HuH-7 (cell line): ENCODE results near the gene STAP1.
A peak's percentile ranks its signal among the peaks of the same experiment; 100 is the strongest.

Experiments used
- DNase-seq: peaks from one replicate; pipeline ENCODE4 v3.0.0; 2011; ENCODE audit warnings: low spot score

STAP1 gene

DNA sequence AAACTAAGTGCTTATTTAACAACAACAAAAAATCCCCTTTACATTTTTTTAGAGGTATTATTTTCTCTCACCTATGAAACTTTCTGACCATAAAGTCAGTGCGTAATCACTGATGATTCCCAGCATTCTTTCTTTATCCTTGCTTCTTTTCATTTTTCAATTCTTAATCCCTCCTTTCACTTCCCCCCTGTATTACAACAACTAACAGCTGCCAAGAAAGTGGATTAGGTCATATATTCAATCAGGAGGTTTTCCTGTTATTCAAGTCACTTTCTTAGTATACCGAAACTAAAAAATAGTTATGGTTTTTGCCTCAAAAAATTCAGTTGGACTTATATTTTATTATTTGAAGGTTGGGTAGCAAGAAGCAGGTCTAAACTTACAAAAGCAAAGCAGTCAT is 2.1 kb upstream of the STAP1 start:
- DNase-seq = no peak

DNA sequence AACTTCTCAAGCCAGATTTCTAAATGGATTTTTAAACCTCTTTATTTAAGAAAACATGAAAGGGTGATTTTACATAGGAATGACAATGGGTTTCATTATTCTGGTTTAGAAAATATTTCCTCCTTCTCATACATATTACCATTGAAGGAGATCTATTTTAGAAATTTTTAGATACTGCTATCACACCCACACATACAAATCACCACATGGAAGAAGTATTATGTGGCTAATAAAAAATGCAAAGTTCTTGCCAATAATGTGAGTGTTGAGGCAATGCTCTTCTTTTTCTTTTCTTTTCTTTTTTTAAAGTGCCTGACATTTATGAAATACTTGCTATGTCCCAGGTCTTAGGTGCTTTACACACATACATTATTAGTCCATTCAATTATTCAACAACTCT is 6.8 kb downstream of the STAP1 start:
- DNase-seq = no peak

DNA sequence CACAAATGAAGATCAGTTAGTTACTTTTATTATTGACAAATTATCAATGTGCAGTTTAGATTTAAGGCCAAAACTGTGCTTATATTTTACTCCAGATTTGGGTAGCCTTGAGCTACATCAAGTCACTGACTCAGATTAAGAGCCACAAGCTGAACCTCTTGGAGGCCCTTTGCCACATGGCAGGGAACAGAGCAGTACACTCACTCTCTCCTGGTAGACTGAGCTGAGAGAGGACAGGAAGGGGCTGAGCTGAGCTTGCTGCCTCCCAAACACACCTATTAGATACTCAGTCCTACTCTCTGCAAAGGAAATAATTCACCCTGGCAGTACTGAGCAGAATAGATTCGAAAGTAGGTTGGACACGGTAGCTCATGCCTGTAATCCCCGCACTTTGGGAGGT is 7.8 kb downstream of the STAP1 start:
- DNase-seq = no peak

DNA sequence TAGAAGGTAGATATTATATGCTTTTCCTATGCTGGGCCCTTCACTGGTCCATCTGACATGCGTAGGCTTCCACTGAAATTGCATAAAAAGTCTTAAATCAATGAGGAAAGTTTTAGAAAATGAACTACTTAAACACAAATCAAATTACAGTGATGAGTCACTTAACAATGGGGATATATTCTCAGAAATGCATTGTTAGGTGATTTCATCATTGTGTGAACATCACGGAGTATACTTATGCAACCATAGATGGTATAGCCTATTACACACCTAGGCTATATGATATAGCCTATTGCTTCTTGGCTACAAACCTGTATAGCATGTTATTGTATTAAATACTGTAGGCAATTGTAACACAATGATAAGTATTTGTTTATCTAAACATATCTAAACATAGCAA is 10.3 kb downstream of the STAP1 start:
- DNase-seq = no peak

DNA sequence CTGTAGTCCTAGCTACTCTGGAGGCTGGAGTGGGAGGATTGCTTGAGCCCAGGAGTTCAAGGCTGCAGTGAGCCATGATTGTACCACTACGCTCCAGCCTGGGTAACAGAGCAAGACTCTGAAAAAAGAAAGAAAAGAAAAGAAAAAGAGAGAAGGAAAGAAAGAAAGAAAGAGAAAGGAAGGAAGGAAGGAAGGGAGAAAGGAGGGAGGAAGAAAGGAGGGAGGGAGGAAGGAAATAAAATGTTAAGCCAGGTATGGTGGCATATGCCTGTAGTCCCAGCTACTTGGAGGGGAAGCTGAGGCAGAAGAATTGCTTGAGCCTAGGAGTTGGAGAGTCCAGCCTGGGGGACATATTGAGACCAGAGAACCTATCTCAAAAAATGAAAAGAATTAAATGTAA is 12.0 kb downstream of the STAP1 start:
- no peak for DNase-seq

DNA sequence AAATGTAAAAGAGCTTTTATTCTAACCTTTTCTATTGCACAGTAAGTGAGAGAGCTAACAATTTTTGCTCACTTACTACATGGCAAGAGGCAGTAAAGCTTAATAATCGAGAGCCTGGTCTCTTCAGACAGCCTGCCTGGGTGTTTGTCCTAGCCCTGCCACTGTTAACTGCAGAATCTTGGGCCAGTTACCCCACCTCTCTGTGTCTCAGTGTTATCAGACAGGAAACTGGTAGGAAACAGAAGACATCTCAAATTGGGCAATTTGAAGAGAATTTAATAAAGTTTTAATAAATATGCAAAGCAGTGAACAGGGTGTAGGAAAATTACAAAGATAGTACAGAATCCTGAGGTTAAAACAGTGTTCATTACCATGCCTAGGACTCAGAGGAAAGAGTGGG is 13.4 kb downstream of the STAP1 start:
- DNase-seq = no peak

DNA sequence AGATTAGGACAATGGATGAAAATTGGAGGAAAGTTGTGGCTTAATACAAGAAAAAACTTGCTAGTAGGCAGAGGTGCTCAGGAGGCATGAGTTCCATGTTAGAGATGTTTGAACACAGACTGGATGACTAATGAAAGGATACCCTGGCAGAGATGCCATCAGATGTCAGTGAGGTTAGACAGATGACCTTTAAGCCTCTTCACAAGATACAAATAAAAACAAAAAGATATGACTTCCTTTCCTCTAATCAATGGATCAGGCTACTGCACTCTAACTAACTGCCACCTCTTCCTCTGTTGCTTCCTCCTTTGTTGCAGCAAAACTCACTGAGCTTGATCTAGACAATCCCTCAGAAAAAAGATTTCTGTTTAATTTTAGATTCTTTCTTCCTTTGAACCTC is 14.7 kb downstream of the STAP1 start:
- no peak for DNase-seq

DNA sequence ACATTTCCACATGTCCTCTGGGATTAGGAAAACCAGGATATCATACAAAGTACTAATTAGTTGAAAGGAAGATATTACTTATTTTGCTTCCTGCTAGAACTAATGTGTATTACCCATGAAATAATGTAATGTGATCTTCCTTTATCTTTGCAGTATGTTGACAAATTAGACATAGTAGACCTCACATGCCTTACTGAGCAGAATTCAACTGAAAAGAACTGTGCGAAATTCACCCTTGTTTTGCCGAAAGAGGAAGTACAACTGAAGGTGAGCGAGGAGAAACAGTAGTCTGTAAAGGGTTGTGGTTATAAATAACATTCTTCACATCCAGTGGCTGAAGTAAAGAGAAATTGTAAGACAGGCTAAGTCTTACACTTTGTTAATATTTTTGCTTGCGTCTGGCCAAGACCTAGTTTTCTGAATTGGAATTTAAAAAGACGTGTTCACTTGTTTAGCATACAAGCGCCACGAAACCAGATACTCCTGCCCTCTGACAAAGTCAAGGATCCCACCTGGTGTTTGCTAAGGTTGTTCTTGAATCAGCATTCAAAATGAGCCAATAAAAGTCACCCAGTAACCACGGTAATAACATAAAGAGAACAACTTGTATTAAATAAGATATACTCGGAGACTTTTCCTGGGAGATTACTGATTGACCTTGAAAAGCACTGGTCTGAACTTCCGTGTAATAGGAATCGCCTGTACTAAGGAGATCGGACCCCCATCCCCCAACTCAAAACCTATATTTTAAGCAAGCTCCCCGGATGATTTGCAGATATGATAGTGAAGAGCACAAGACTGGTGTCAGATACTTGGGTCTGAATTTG is 16.9 kb downstream of the STAP1 start:
- DNase-seq = no peak

DNA sequence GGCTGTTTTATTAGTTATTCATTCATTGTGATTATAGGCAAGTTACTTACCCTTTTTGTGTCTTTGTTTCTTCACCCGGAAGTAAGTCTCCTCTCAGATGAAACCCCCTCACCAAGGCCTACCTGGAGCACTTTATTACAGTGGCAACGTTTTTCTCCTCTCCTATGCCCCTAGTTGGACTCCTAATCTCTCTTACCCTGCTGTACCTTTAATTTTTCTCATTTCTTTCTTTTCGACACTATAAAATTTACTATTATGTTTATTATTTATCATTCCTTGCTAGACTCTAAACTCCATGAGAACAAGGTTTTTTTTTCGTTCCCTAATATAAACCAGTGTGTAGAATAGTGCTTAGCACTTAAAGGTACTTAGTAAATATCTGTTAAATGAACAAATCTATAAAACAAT is 17.5 kb downstream of the STAP1 start:
- no peak for DNase-seq

DNA sequence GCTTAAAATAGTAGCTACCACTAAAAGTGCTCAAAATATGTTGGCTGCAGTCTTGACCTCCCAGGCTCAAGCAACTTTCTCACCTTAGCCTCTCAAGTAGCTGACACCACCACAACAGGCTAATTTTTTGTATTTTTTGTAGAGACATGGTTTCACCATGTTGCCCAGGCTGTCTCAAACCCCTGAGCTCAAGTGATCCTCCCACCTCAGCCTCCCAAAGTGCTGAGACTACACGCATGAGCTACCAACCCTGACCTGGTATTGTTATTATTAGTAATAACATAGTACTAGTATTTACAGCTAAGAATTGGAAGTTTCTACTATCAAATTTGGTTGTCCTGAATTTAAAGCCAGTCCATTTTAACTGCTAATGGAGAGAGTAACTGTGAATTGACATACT is 18.0 kb downstream of the STAP1 start:
- DNase-seq = no peak

DNA sequence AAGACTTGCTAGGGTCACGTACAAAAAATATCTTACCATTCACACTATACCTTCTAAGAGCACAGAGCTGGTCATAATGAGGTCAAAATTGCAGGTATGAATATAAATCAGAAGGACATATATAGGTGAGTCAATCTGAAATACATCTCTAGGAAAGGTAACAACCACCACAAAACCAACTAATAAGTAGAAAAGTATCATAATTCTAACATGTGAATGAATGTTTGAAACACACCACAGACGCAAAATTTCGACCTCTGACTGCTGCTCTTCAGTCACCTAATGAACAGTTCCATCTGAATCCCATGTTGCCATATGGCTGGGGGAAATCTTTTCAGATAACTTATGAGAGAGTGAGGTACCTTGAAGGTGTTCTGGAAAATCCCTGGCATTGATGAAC is 22.1 kb downstream of the STAP1 start:
- DNase-seq = no peak

DNA sequence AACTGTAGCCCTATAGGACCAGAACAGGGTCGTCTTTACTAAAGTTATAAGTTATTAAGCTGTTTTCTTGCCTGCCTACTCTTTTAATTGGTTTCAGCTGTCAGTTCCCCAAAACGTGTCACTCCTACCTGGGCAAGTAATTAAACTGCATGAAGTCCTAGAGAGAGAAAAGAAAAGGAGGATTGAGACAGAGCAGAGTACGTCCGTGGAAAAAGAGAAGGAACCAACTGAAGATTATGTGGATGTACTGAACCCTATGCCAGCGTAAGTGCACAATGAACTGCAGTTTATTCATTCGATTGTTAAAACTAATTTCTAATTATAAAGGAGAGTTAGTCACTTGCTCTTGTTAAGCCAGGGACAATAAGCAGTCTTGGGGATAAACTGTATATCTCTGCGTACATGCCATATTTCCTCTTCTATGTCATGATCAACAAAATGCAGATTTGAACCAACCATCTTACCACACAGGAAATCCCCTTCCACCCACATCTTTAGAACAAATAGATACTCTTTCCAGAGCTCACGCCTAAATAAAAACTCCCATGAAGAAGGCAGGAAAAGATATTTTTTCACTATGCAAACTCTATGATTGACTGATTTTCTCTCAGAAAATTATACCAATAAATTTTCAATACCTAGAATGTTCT is 22.8 kb downstream of the STAP1 start:
- DNase-seq = no peak

DNA sequence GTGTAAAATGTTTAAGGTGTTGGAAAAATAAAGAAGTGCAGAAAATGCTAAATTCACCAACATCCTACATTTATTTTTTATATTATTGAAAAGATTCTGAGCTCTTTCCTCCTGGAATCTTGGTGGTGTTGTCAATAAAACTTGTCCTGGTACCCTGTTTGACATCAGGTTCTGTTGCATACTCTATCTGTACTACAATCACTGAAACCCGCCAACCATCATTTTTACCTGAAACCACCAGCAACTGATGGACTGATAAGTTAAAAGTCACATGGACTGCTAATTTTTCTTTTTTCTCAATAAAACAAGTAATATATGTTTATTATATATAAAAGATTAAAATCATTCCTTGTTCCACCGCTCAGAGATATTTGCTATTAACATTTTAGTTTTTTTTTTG is 23.4 kb downstream of the STAP1 start:
- no peak for DNase-seq

DNA sequence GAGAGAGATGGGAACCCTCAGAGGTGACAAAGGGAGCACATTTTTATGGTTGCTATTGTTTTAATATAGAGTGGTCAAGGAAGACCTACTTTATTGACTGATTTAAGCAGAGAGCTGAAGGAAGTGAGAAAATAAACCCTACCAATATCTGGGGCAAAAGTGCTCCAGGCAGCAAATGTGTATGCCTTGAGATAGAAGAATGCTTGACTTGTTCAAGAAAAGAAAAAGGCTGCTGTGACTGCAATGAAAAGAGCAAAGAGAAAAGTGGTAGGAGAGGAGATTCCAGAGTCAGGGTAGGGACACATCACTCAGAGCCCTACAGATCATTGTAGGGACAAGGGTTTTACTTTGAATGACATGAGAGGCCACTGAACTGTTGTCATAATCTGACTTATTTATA is 26.0 kb downstream of the STAP1 start:
- DNase-seq = no peak

DNA sequence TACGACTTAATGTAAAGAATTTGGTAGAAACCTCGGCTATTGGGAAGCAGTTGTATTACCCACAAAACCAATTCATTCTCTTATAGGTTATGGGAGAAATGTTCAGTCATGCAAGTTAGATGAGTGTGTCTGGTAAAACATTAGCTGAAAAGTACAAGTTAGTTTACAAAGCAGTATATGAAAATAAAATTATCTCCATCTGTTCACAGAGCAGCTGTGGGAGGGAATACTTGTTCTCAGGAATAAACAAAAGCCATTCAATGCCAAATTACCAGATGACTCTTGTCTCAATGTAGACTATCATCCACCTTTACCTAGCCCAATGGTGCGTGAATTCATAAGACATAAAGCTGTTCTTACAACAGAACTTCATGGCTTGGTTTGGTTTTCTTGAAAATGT is 28.6 kb downstream of the STAP1 start:
- no peak for DNase-seq

DNA sequence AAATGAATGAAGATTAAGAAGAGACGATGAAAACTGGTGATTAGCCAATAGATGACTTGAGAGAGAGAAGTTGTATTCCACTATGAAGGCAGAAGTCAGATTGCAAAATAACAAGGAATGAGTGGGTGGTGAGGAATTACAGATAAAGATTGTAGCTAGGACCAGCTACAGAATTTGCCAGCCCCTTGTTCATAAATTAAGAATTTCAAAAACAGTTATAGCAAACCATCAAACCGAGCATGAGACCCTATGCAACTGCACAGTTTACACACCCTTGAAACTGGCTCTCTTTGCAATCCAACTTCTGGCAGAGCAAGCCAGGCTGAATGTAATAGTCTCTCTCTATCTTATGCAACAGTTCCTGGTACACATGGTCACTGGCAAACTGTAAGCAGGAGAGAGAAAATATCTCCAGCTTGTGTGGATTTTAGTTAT is 35.2 kb downstream of the STAP1 start:
- peak; percentile 4 for DNase-seq

DNA sequence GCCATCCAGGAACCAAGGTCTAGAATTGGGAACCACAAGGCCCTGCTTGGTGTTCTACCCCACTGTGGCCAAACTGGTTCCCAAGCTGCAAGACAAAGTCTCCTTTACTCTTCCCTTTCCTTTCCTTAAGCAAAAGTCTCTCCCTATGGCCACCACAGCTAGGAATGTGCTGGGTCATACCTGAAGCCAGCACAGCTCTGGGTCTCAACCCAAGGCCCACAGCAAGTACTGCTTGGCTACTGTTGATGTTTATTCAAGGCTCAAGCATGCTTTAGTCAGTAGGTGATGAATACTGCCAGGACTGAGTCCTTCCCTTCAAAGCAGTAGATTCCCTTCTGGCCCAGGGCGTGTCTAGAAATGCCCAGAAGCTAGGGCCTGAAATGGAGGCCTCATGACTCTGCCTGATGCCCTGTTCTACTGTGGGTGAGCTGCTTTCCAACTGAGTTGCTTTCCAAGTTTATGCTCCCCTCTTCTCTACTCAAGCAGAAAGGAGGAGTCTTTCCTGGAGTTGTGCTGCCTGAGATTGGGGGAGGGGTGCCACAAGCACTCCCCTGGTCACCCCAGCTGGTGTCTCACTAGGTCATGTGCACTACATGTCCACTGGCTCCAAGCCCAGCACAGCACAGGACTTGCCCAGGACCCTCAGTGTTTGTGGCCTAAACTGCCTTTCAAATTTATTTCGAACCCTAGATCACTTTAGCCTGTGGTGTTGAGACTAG is 44.9 kb downstream of the STAP1 start:
- DNase-seq = no peak

DNA sequence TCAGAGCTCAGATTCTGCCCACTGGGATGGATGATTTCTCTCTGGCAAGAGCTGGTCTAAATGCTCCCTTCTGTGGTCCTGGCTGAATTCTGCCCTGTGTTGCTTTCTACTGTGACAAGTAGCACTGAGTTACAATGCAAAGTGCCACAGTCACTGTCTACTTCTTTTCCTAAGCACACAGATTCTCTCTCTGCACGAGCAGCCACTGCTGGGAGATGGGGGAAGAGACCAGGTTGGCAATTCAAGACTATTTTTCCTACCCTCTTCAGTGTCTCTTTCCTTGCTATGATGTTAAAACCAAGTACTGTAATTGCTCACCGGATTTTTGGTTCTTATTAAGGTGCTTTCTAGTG is 45.5 kb downstream of the STAP1 start:
- no peak for DNase-seq

DNA sequence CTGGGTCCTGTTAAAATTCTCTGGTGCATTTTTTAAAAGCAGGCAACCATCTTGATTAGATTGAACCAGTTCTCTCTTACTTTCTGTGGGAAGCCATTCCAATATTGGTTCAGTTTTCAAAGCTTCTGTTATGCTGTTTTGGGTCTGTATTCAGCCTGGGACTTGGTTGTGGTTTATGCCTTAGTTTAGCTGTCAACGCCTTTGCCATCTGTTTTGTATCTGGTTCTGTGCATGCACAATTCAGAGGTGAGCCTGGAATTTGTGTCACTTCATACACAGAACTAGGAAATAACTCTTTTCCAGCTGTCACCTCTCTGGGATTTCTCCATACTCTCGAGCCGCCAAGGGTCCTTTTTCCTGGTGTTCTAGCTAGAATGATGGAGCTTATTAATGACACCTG is 46.2 kb downstream of the STAP1 start:
- no peak for DNase-seq

DNA sequence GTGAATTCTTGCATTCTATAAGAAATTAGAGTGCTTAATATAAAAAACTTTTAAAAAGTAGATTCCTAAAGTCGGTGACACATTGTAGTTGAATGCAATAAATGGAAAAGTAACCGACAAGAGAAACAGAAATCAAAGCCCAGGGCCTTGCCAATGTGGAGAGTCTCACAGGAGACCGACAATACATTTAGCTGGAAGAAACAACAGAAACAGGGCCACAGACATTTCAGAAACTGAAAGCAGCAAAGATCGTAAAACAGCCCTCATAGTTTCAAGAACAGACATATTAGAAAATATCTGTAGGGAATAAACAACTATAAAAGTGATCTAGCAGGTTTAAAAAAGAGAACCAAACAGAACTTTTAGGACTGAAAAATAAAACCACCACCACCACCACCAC is 49.5 kb downstream of the STAP1 start:
- no peak for DNase-seq

DNA sequence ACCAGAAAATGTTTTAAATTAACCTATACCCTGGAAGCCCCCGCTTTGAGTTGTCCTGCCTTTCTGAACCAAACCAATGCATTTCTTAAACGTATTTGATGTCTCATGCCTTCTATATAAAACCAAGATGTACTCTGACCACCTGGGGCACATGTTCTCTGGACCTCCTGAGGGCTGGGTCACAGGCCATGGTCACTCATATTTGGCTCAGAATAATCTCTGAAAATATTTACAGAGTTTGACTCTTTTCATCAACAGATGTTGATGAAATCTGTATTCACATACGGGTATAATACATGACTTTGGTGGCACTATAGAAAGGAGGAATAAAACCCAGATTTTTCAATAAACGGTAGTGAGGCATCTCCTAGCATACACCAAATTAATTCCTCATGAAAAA is 55.7 kb downstream of the STAP1 start:
- DNase-seq = no peak

DNA sequence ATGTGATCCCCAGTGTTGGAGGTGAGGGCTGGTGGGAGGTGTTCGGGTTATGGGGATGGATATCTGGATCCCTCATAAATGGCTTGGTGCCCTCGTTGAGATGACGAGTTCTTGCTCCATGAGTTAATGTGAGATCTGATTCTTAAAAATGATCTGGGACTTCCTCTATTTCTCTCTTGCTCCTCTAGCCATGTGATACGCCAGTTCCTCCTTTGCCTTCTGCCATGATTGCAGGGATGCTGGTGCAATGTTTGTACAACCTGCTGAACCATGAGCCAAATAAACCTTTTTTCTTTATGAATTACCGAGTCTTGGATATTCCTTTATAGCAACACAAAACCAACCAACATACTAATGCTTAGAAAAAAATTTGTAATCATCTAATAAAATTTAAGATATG is 56.6 kb downstream of the STAP1 start:
- no peak for DNase-seq

DNA sequence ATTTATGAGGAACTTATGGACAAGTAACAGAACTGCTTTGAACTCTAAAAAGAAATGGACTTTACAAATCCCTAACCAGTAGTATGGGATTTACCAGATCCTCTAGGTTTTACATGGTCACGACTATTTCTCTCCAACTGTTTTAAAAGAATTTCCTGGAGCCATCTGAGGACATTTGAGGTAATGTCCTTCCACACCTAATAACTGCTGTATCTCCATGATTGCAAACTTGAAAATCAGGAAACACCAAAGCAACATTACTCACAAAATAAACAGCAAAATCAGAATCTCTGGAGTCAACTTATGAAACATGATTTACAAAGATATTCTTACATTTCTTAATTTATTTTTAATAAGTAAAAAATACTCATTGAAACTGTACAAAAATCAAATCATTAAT is 58.0 kb downstream of the STAP1 start:
- DNase-seq = no peak
